H1 (cell line): ENCODE results near the gene TIMP3.

Experiments
- CHD1 ChIP-seq: IDR thresholded peaks from 2 replicates; pipeline ENCODE4 v1.6.1; 2012; ENCODE audit warnings: low read depth, low read length, improper control_type of control experiment
- EZH2 ChIP-seq: fragments of 200-600 bp; sonication (generic); IDR thresholded peaks from 2 replicates; pipeline ENCODE4 v1.7.1; 2012; ENCODE audit warnings: low read depth, mild to moderate bottlenecking, moderate library complexity, low read length, inconsistent platforms; ENCODE audit not compliant: severe bottlenecking
- HDAC2 ChIP-seq, 2 experiments: fragments of 300-600 bp in 1 of 2; sonication (generic) in 1 of 2; IDR thresholded peaks; 2 replicates each; pipeline ENCODE4 v1.6.1; 2011 to 2012; ENCODE audit warnings: low read depth in 2 of 2, low read length in 2 of 2, mild to moderate bottlenecking in 2 of 2, moderate library complexity in 2 of 2, borderline replicate concordance in 1 of 2, inconsistent platforms in 1 of 2
- JUND ChIP-seq: IDR thresholded peaks from 2 replicates; pipeline ENCODE4 v1.6.1; 2011; ENCODE audit warnings: mild to moderate bottlenecking, improper control_type of control experiment, low read length
- NANOG ChIP-seq: IDR thresholded peaks from 2 replicates; pipeline ENCODE4 v1.6.1; 2011; ENCODE audit warnings: low read length, low read depth, mild to moderate bottlenecking, inconsistent platforms; ENCODE audit not compliant: insufficient read depth, poor library complexity, severe bottlenecking
- POLR2A ChIP-seq, 2 experiments: IDR thresholded peaks; 1 replicate in 1 of 2; 2 replicates in 1 of 2; pipeline ENCODE4 v1.6.1; 2011; ENCODE audit warnings: low read depth in 2 of 2, low read length in 2 of 2, mild to moderate bottlenecking in 2 of 2; ENCODE audit errors: control extremely low read depth in 1 of 2
- POLR2AphosphoS5 ChIP-seq: IDR thresholded peaks from 2 replicates; pipeline ENCODE4 v1.6.1; 2011; ENCODE audit warnings: low read depth, low read length
- RAD21 ChIP-seq, 2 experiments: IDR thresholded peaks in 1 of 2; conservative IDR thresholded peaks in 1 of 2; 2 replicates each; pipeline ENCODE4 v1.6.1; 2011; ENCODE audit warnings: low read depth in 2 of 2, low read length in 2 of 2, improper control_type of control experiment in 1 of 2, inconsistent platforms in 1 of 2, mild to moderate bottlenecking in 1 of 2, moderate library complexity in 1 of 2
- SIN3A ChIP-seq, 2 experiments: IDR thresholded peaks in 1 of 2; conservative IDR thresholded peaks in 1 of 2; 2 replicates each; pipeline ENCODE4 v1.6.1; 2011 to 2012; ENCODE audit warnings: low read length in 2 of 2, improper control_type of control experiment in 1 of 2, low read depth in 1 of 2, mild to moderate bottlenecking in 1 of 2
- SIRT6 ChIP-seq: IDR thresholded peaks from one replicate; pipeline ENCODE4 v1.7.1; 2012; ENCODE audit warnings: low read length, inconsistent platforms
- SIX5 ChIP-seq: IDR thresholded peaks from 2 replicates; pipeline ENCODE4 v1.6.1; 2011; ENCODE audit warnings: mild to moderate bottlenecking, low read depth, low read length
- SRF ChIP-seq: IDR thresholded peaks from 2 replicates; pipeline ENCODE4 v1.6.1; 2011; ENCODE audit warnings: mild to moderate bottlenecking, low read depth, low read length, moderate library complexity
- TF ChIP-seq, protein P1 (sequence below): IDR thresholded peaks from 2 replicates; pipeline ENCODE4 v1.6.1; 2011; ENCODE audit warnings: low read depth, mild to moderate bottlenecking, low read length; ENCODE audit not compliant: insufficient read depth
- TF ChIP-seq, protein P2 (sequence below), 3 experiments: IDR thresholded peaks; 1 replicate in 2 of 3; 2 replicates in 1 of 3; pipeline versions ENCODE4 v1.5.1 to v1.6.1; 2011; ENCODE audit warnings: low read length in 3 of 3, mild to moderate bottlenecking in 3 of 3, inconsistent platforms in 2 of 3, low read depth in 1 of 3, moderate library complexity in 1 of 3; ENCODE audit not compliant: insufficient read depth in 1 of 3; ENCODE audit errors: control extremely low read depth in 1 of 3

DNA sequence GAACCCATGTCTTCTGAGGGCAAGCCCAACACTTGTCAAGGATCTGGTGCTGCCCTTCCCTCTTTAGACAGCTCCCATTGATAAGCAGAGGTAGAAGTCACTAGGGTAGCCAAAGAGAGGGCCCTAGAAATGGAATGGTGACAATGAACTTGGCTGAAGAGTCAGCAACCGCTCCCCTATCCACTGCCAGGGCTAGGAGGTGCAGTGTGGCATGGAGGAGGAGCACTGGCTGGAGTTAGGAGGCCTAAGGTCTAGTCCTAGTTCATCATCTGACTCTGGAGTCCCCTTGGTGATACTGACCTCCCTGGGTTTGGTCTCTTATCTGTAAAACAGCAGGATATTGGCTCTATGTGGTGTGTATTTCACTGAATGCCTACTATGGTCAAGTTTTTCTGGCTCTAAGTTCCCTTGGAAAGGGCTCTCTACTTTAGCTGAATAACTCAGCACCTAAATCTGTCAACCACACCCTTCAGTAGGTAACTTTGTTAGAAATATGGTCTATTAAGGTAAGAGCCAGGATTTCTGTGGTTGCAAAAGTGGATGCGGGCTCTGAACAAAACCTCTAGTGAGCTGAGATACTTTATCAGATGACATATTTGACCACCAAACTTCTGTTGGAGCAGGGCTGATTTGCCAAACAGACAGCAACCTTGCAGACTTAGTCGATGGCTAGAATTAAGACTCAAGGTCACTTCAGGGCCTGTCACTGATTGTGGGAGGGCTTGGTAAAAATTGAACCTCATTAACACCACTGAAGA is 10.5 kb downstream of the TIMP3 start:
- no peak for TF ChIP-seq POLR2AphosphoS5
- TF ChIP-seq NANOG, result no peak
- TF ChIP-seq POLR2A (IDR thresholded peaks at IDR 0.05; ENCODE audit: control extremely low read depth in 1 of 2, low read depth in 2 of 2, low read length in 2 of 2), result no peak
- no peak for TF ChIP-seq CHD1
- TF ChIP-seq, protein P1, sequence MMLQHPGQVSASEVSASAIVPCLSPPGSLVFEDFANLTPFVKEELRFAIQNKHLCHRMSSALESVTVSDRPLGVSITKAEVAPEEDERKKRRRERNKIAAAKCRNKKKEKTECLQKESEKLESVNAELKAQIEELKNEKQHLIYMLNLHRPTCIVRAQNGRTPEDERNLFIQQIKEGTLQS, result no peak
- TF ChIP-seq HDAC2 (IDR thresholded peaks at IDR 0.05; ENCODE audit: borderline replicate concordance in 1 of 2, low read depth in 2 of 2, low read length in 2 of 2), result no peak
- TF ChIP-seq, protein P2, sequence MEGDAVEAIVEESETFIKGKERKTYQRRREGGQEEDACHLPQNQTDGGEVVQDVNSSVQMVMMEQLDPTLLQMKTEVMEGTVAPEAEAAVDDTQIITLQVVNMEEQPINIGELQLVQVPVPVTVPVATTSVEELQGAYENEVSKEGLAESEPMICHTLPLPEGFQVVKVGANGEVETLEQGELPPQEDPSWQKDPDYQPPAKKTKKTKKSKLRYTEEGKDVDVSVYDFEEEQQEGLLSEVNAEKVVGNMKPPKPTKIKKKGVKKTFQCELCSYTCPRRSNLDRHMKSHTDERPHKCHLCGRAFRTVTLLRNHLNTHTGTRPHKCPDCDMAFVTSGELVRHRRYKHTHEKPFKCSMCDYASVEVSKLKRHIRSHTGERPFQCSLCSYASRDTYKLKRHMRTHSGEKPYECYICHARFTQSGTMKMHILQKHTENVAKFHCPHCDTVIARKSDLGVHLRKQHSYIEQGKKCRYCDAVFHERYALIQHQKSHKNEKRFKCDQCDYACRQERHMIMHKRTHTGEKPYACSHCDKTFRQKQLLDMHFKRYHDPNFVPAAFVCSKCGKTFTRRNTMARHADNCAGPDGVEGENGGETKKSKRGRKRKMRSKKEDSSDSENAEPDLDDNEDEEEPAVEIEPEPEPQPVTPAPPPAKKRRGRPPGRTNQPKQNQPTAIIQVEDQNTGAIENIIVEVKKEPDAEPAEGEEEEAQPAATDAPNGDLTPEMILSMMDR (IDR thresholded peaks at IDR 0.05; ENCODE audit: control extremely low read depth in 1 of 3, insufficient read depth in 1 of 3, low read depth in 1 of 3, low read length in 3 of 3), result no peak
- TF ChIP-seq EZH2, result no peak
- no peak for TF ChIP-seq SIRT6
- no peak for TF ChIP-seq JUND
- no peak for TF ChIP-seq SIX5
- TF ChIP-seq SRF, result no peak
- no peak for TF ChIP-seq RAD21 (IDR thresholded peaks at IDR 0.05 in 1 of 2, conservative IDR thresholded peaks at IDR 0.05 in 1 of 2; ENCODE audit: low read depth in 2 of 2, low read length in 2 of 2)
- no peak for TF ChIP-seq SIN3A (conservative IDR thresholded peaks at IDR 0.05 in 1 of 2, IDR thresholded peaks at IDR 0.05 in 1 of 2; ENCODE audit: low read depth in 1 of 2, low read length in 2 of 2)
